Stimulated activated naive CD8-positive, alpha-beta T cell treated with anti-CD3 and anti-CD28 coated beads, Interleukin-15, Interleukin-2, amounts not matched to agents 100 U/mL and 50 U/mL, for 24 hours (primary cell): ENCODE measurements around the gene PANK3.
"Not testable (repeated sequence)": the region's sequence is repeated elsewhere in the genome, so short reads cannot be mapped to it uniquely, and the experiment has no call there.

Source experiments
- ATAC-seq: fragments of 150-1000 bp; cut with Tn5 transposase; one replicate; pipeline ENCODE4 v1.10.0; 2021
- DNase-seq: peaks from one replicate; pipeline ENCODE4 v3.0.0; 2021

The PANK3 gene

GRCh38 chr5:168592014-168592368, 12.8 kb upstream of the PANK3 start:
- no peak for ATAC-seq
- no peak for DNase-seq

GRCh38 chr5:168591302-168592013, 12.3 kb upstream of the PANK3 start:
- ATAC-seq = no peak
- no peak for DNase-seq

GRCh38 chr5:168590666-168591065, 11.5 kb upstream of the PANK3 start:
- ATAC-seq (no peak), DNase-seq (no peak)

GRCh38 chr5:168587987-168588386, 8.8 kb upstream of the PANK3 start:
- ATAC-seq (no peak), DNase-seq (no peak)

- no peak for ATAC-seq
- DNase-seq = no peak
Measured at GRCh38 chr5:168585119-168585856, 6.1 kb upstream of the PANK3 start.

- ATAC-seq (no peak), DNase-seq (no peak)
Measured at GRCh38 chr5:168583742-168584482, 4.7 kb upstream of the PANK3 start.

GRCh38 chr5:168580814-168581469, 1.8 kb upstream of the PANK3 start:
- ATAC-seq, DNase-seq: not testable (repeated sequence)

GRCh38 chr5:168580227-168580508, 1.0 kb upstream of the PANK3 start:
- DNase-seq (no peak), ATAC-seq (no peak)

GRCh38 chr5:168579488-168580226, 489 bp upstream of the PANK3 start:
- ATAC-seq (peak; percentile 99), DNase-seq (peak; percentile 96)

- no peak for DNase-seq
- ATAC-seq = no peak
Measured at GRCh38 chr5:168578006-168578405, 1.2 kb downstream of the PANK3 start.

- no peak for DNase-seq
- ATAC-seq = no peak
Measured at GRCh38 chr5:168575391-168576372, 3.5 kb downstream of the PANK3 start.

- not testable (repeated sequence) for ATAC-seq, DNase-seq
Measured at GRCh38 chr5:168574156-168574555, 5.0 kb downstream of the PANK3 start.

GRCh38 chr5:168573663-168574062, 5.5 kb downstream of the PANK3 start:
- ATAC-seq, DNase-seq: not testable (repeated sequence)

GRCh38 chr5:168570490-168571328, 8.5 kb downstream of the PANK3 start:
- no peak for ATAC-seq

GRCh38 chr5:168568738-168569137, 10.4 kb downstream of the PANK3 start:
- DNase-seq (no peak), ATAC-seq (no peak)

More at GRCh38 chr5:168570490-168571328, 8.5 kb downstream of the PANK3 start:
- DNase-seq = no peak

GRCh38 chr5:168563959-168564358, 15.2 kb downstream of the PANK3 start:
- DNase-seq (no peak), ATAC-seq (no peak)

GRCh38 chr5:168562279-168562678, 16.9 kb downstream of the PANK3 start:
- DNase-seq (no peak), ATAC-seq (no peak)

GRCh38 chr5:168557389-168557788, 21.8 kb downstream of the PANK3 start:
- ATAC-seq (no peak), DNase-seq (no peak)

GRCh38 chr5:168553377-168554130, 25.6 kb downstream of the PANK3 start:
- ATAC-seq = no peak
- no peak for DNase-seq
